Activated T-cell treated with anti-CD3 and anti-CD28 coated beads, Interleukin-2, amount 50 U/mL, for 24 hours (primary cell): ENCODE data around the gene PRMT1.
A peak's percentile ranks its signal among the peaks of the same experiment; 100 is the strongest.

ENCODE experiments used
- DNase-seq: peaks from one replicate; pipeline ENCODE4 v3.0.0-alpha.2; 2020
- H3K27ac Mint-ChIP-seq: 2 replicates; pipeline ENCODE4 v1.8.0; 2020; ENCODE audit warnings: mild to moderate bottlenecking, mixed read lengths
- H3K27me3 Mint-ChIP-seq: 2 replicates; pipeline ENCODE4 v1.8.0; 2020; ENCODE audit warnings: mixed read lengths
- H3K36me3 Mint-ChIP-seq: 2 replicates; pipeline ENCODE4 v1.8.0; 2020; ENCODE audit warnings: low read depth, mixed read lengths
- H3K4me1 Mint-ChIP-seq: 2 replicates; pipeline ENCODE4 v1.8.0; 2020; ENCODE audit warnings: low read depth, mixed read lengths
- H3K4me3 Mint-ChIP-seq: 2 replicates; pipeline ENCODE4 v1.8.0; 2020; ENCODE audit warnings: mild to moderate bottlenecking, moderate library complexity, mixed read lengths
- H3K9me3 Mint-ChIP-seq: 2 replicates; pipeline ENCODE4 v1.8.0; 2020; ENCODE audit warnings: mixed read lengths

Gene PRMT1

DNA sequence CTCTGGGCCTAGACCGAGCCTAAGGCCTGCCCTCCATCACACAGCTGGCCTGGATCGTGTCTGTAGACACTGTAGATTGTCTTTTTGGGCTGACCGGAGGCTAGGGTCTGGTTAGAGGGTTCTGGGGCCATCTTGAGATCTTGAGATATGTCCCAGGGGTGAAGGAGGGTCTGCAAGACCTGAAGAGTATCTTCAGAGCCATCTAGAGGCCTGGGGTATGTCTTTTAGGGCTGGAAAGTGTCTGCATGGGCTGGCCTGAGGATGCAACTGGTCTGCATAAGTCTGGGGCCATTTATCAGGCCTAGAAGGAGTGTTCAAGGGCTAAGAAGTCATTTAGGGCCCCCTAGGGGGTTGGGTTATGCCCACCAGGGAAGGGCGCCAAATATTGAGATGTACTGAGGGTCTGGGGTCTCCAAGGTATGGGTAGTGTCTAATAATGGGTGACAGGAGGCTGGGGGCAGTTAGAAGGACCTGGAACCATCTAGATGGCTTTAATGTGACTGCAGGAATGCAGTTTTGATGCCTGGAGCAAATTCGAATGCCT is 34.5 kb upstream of the PRMT1 start:
- Mint-ChIP-seq H3K4me1 (peaks cover 58% of the 10 kb centered on the region), H3K9me3 (no peaks in the 10 kb centered on the region), H3K4me3 (peak overlapping the region; percentile 99), H3K36me3 (peaks cover 54% of the 10 kb centered on the region), H3K27me3 (no peaks in the 10 kb centered on the region), H3K27ac (peak overlapping the region; percentile 100)
- no peak for DNase-seq

DNA sequence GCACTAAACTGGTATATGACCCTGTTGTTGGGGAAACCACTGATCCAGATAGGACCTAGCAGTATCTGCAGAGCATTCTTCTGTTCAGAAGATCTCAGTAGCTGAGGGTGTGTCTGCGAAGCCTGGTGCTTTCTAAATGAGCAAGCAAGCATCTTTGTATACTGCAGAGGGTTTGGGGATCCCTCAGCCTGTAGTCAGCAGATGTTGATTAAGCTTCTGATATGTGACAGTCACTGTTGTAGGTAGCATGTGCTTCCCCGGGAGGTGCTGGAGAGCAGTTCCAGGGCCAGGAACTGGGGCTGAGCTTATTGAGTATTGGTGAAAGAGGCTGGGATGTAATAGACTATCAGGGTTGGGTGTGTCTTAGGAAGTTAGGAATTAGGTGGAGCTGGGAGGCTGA is 33.6 kb upstream of the PRMT1 start:
- Mint-ChIP-seq H3K9me3 (no peaks in the 10 kb centered on the region), H3K4me1 (peaks cover 54% of the 10 kb centered on the region), H3K27ac (peak overlapping the region; percentile 100), H3K27me3 (no peaks in the 10 kb centered on the region), H3K4me3 (peak overlapping the region; percentile 99), H3K36me3 (peaks cover 59% of the 10 kb centered on the region)
- no peak for DNase-seq

DNA sequence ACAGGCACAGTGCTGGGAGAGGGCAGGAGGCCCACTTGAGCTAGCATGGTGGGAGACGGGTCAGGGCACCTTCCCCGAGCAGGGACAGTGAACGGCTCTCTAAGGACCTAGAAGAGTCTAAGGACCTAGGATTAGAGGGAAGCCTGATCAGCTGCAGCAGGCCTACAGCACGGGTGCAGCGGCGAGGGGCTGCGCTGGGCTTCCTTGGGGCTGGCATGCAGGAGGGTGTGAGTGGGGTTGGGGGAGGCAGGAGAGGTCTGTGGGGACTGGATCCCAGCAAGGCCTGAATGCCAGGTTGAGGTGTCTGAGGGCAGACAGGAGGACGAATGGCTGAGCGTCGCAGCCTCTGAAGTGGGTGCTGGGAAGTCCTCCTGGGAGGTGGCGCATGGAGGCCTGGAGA is 31.5 kb upstream of the PRMT1 start:
- peak overlapping the region; percentile 47 for H3K27ac Mint-ChIP-seq
- peaks cover 41% of the 10 kb centered on the region for H3K4me1 Mint-ChIP-seq
- H3K36me3 Mint-ChIP-seq: peaks cover 79% of the 10 kb centered on the region
- H3K4me3 Mint-ChIP-seq: no peak overlapping the region
- DNase-seq: no peak
- no peaks in the 10 kb centered on the region for H3K9me3 Mint-ChIP-seq
- no peaks in the 10 kb centered on the region for H3K27me3 Mint-ChIP-seq

DNA sequence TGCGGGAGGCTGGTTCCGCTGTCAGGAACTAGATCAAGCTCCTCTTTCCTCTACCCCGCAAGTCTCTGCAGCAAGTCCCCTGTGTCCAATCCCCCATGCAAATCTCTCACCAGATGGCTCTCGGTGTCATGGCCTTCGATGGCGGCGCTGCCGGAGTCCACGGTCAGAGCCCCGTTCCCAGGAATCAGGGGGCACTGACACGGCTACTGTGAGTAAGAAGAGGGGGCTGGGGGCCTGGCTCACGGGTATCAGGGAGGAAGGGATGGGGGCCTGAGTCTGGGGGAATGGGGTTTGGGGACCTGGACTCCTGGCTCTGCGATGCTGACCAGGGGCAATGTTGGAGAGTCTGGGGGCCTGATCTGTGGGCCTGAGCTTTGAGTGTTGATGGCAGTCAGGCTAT is 31.1 kb upstream of the PRMT1 start:
- H3K27me3 Mint-ChIP-seq: no peaks in the 10 kb centered on the region
- H3K9me3 Mint-ChIP-seq: no peaks in the 10 kb centered on the region
- no peak overlapping the region for H3K4me3 Mint-ChIP-seq

DNA sequence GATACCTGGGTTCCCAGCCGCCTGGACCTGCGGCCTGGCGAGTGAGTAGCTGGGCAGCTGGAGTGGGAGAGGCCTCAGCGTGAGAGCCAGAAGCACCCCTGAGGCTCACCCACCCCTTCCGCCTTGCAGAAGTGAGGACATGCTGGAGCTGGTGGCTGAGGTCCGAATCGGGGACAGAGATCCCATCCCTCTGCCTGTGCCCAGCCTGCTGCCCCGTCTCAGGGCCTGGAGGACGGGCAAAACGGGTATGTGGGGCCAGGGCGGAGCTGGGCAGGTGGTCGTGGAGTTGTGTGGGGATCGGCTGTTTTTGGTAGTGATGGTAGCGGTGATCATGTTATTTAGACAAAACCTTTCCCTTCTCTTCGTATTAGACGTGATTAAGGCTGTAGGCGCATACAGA is 30.5 kb upstream of the PRMT1 start:
- Mint-ChIP-seq H3K9me3 (no peaks in the 10 kb centered on the region), H3K27ac (peak overlapping the region; percentile 63), H3K27me3 (no peaks in the 10 kb centered on the region), H3K4me1 (peaks cover 35% of the 10 kb centered on the region), H3K4me3 (no peak overlapping the region), H3K36me3 (peaks cover 75% of the 10 kb centered on the region)
- no peak for DNase-seq

More for the DNA sequence above, 31.1 kb upstream of the PRMT1 start:
- peaks cover 37% of the 10 kb centered on the region for H3K4me1 Mint-ChIP-seq
- DNase-seq: no peak
- peaks cover 77% of the 10 kb centered on the region for H3K36me3 Mint-ChIP-seq
- peak overlapping the region; percentile 47 for H3K27ac Mint-ChIP-seq

DNA sequence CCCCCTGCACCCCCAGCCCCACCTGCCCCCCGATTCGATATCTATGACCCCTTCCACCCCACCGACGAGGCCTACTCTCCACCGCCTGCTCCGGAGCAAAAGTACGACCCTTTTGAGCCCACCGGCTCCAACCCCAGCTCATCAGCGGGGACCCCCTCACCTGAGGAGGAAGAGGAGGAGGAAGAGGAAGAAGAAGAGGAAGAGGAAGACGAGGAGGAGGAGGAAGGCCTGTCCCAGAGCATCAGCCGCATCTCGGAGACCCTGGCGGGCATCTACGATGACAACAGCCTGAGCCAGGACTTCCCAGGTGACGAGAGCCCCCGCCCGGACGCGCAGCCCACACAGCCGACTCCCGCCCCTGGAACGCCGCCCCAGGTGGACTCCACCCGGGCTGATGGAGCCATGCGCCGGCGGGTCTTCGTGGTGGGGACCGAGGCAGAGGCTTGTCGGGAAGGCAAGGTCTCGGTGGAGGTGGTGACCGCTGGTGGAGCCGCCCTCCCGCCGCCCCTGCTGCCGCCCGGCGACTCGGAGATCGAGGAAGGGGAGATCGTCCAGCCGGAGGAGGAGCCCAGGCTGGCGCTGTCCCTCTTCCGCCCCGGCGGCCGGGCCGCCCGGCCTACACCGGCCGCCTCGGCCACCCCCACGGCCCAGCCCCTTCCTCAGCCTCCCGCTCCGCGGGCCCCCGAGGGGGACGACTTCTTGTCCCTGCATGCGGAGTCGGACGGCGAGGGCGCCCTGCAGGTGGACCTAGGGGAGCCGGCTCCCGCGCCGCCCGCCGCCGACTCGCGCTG is 25.8 kb upstream of the PRMT1 start:
- peaks cover 78% of the 10 kb centered on the region for H3K36me3 Mint-ChIP-seq
- H3K27me3 Mint-ChIP-seq: no peaks in the 10 kb centered on the region
- H3K9me3 Mint-ChIP-seq: no peaks in the 10 kb centered on the region
- H3K4me3 Mint-ChIP-seq: no peak overlapping the region
- H3K27ac Mint-ChIP-seq: no peak overlapping the region
- H3K4me1 Mint-ChIP-seq: peaks cover 4% of the 10 kb centered on the region
- no peak for DNase-seq

DNA sequence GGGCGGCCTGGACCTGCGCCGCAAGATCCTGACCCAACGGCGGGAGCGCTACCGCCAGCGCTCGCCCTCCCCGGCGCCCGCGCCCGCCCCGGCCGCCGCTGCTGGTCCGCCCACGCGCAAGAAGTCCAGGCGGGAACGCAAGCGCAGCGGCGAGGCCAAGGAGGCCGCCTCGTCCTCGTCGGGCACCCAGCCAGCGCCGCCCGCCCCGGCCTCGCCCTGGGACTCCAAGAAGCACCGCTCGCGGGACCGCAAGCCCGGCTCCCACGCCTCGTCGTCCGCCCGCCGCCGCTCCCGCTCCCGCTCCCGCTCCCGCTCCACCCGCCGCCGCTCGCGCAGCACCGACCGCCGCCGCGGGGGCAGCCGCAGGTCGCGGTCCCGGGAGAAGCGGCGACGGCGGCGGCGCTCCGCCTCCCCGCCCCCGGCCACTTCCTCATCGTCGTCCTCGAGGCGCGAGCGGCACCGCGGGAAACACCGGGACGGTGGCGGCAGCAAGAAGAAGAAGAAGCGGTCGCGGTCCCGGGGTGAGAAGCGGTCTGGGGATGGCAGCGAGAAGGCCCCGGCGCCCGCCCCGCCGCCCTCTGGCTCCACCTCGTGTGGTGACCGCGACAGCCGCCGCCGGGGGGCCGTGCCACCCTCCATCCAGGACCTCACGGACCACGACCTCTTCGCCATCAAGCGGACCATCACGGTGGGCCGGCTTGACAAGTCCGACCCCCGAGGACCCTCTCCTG is 25.1 kb upstream of the PRMT1 start:
- Mint-ChIP-seq H3K27me3 (no peaks in the 10 kb centered on the region), H3K27ac (no peak overlapping the region), H3K4me1 (peaks cover 2% of the 10 kb centered on the region), H3K36me3 (peaks cover 78% of the 10 kb centered on the region), H3K4me3 (no peak overlapping the region), H3K9me3 (no peaks in the 10 kb centered on the region)
- DNase-seq: no peak

DNA sequence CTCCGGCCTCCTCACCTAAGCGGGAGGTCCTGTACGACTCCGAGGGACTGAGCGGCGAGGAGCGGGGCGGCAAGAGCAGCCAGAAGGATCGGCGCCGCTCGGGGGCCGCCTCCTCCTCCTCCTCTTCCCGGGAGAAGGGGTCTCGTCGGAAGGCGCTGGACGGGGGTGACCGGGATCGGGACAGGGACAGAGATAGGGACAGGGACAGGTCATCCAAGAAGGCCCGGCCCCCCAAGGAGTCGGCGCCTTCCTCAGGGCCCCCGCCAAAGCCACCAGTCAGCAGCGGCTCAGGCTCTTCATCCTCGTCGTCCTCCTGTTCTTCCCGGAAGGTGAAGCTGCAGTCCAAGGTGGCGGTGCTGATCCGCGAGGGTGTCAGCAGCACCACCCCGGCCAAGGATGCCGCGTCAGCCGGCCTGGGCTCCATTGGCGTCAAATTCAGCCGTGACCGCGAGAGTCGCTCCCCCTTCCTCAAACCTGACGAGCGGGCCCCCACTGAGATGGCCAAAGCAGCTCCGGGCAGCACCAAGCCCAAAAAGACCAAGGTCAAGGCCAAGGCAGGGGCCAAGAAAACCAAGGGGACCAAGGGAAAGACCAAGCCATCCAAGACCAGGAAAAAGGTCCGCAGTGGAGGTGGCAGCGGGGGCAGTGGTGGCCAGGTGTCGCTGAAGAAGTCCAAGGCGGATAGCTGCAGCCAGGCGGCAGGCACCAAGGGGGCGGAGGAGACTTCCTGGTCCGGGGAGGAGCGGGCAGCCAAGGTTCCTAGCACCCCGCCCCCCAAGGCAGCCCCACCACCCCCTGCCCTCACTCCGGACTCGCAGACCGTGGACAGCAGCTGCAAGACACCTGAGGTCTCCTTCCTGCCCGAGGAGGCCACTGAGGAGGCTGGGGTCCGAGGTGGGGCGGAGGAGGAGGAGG is 24.3 kb upstream of the PRMT1 start:
- Mint-ChIP-seq H3K36me3 (peaks cover 77% of the 10 kb centered on the region), H3K4me3 (no peak overlapping the region), H3K9me3 (no peaks in the 10 kb centered on the region), H3K4me1 (peaks cover 2% of the 10 kb centered on the region), H3K27ac (peak overlapping the region; percentile 44), H3K27me3 (no peaks in the 10 kb centered on the region)
- DNase-seq: no peak

DNA sequence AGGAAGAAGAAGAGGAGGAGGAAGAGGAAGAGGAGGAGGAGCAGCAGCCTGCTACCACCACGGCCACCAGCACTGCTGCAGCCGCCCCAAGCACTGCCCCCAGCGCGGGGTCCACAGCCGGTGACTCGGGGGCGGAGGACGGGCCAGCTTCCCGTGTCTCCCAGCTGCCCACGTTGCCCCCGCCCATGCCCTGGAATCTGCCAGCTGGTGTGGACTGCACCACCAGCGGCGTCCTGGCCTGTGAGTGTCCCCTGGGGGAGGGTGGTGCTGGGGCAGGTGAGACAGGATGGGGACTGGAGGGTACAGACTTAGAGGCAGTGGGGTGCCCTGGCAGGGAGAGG is 23.6 kb upstream of the PRMT1 start:
- no peak overlapping the region for H3K4me3 Mint-ChIP-seq
- peaks cover 2% of the 10 kb centered on the region for H3K4me1 Mint-ChIP-seq
- H3K27me3 Mint-ChIP-seq: no peaks in the 10 kb centered on the region
- H3K36me3 Mint-ChIP-seq: peaks cover 79% of the 10 kb centered on the region
- H3K27ac Mint-ChIP-seq: peak overlapping the region; percentile 59
- DNase-seq: no peak
- H3K9me3 Mint-ChIP-seq: no peaks in the 10 kb centered on the region

DNA sequence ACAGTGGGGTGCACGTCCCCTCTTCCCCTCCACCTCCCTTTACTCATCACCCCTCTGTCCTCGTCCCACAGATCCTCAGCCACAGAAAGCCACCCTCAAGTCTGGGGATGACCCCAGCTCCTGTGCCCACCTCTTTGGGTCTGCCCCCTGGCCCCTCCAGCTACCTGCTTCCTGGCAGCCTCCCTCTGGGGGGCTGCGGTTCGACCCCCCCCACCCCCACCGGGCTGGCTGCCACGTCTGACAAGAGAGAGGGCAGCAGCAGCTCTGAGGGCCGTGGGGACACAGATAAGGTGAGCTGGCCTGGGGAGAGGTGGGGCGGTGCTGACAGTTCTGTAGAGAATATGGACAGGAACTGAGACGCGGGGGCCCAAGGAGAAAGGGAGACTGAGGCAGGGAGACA is 22.5 kb upstream of the PRMT1 start:
- Mint-ChIP-seq H3K36me3 (peaks cover 79% of the 10 kb centered on the region), H3K27ac (no peak overlapping the region), H3K4me3 (no peak overlapping the region), H3K9me3 (no peaks in the 10 kb centered on the region), H3K4me1 (peaks cover 6% of the 10 kb centered on the region), H3K27me3 (no peaks in the 10 kb centered on the region)
- no peak for DNase-seq

DNA sequence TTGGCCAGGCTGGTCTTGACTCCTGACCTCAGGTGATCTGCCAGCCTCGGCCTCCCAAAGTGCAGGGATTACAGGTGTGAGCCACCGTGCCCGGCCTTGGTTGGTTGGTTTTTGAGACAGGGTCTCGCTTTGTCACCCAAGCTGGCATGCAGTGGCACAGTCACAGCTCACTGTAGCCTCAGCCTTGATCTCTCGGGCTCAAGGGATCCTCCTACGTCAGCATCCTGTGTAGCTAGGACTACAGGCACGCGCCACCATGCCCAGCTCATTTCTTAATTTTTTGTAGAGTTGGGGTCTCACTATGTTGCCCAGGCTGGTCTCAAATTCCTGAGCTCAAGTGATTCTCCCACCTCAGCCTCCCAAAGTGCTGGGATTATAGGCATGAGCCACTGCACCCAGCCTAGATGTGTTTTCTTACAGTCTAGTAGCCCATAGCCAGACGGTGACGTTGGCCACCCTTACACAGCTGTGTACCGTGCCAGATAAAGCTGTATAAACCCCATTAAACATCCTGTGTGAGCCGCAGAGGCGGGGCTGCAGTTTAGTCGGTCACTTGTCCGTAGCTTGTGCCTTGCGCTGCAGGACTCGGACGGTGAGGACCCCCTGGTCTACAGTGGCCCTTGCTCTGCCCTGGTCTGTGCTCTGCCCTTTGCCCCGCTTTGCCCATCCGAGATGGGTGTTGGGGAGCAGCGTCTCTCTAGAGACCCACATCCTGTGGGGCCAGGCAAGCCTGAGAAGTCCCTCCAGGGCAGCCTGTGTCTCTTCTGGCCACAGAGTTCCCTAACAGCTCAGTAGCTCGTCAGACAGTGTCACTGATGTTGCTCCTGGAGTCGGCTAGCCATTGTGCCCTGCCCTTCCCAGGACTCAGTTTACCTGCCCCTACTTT is 21.3 kb upstream of the PRMT1 start:
- H3K27me3 Mint-ChIP-seq: no peaks in the 10 kb centered on the region
- H3K27ac Mint-ChIP-seq: peak overlapping the region; percentile 36
- no peak overlapping the region for H3K4me3 Mint-ChIP-seq
- DNase-seq: no peak
- no peaks in the 10 kb centered on the region for H3K9me3 Mint-ChIP-seq
- H3K36me3 Mint-ChIP-seq: peaks cover 79% of the 10 kb centered on the region
- H3K4me1 Mint-ChIP-seq: peaks cover 8% of the 10 kb centered on the region

DNA sequence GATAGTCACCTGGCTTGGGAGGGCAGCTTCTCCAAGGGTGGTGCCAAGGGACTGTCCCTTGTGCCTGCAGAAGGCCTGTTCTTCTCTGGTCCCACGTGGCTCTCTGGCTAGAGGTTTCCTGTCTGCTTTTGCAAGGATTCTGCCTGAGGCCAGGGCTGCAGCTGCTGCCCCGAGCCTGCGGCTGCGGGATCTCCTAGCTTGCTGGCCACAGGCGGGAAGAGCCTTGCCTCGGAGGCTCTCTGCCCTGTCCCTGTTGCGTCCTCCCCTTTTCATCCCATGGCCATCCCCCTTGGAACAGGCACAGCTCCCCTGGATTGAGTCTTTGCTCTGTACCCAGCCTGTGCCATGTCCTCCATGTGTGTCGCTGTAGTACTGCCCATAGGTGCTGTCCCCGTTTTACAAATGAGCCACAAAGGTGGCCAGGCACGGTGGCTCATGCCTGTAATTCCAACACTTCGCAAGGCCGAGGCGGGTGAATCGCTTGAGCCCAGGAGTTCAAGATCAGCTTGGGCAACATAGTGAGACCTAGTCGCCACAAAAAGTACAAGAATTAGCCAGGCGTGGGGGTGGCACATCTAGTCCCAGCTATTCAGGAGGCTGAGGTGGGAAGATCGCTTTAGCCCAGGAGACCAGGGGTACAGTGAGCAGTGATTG is 20.5 kb upstream of the PRMT1 start:
- H3K27ac Mint-ChIP-seq: peak overlapping the region; percentile 36
- no peaks in the 10 kb centered on the region for H3K9me3 Mint-ChIP-seq
- H3K27me3 Mint-ChIP-seq: no peaks in the 10 kb centered on the region
- H3K4me3 Mint-ChIP-seq: no peak overlapping the region
- no peak for DNase-seq
- H3K36me3 Mint-ChIP-seq: peaks cover 84% of the 10 kb centered on the region
- H3K4me1 Mint-ChIP-seq: peaks cover 8% of the 10 kb centered on the region

DNA sequence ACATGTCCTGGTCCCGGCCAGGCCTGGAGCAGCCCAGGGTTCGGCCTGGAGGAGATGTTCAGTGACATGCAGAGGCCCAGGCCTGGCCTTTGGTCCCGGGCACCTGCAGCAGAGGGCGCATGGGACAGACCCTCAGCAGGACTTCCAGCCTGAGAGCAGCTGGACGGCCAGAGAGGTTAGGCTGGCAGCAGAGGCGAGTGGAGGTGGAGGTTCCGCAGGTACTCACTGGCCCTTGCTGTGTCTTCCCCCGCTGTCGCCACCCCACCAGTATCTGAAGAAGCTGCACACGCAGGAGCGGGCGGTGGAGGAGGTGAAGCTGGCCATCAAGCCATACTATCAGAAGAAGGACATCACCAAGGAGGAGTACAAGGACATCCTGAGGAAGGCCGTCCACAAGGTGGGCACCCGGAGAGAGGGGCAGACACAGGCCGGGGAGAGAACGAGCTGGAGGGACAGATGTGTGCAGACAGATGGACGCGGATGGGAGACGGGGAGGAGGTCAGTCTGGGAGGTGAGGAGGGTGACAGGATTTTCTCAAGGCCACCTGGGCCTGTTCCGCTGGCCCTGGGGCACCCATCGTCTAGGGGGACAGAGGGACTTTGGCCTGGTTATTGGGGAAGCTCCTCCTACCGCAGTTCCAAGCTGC is 19.5 kb upstream of the PRMT1 start:
- Mint-ChIP-seq H3K9me3 (no peaks in the 10 kb centered on the region), H3K4me3 (no peak overlapping the region), H3K36me3 (peaks cover 90% of the 10 kb centered on the region), H3K27me3 (no peaks in the 10 kb centered on the region), H3K4me1 (peaks cover 13% of the 10 kb centered on the region), H3K27ac (peak overlapping the region; percentile 30)
- no peak for DNase-seq
